Sigmoid colon (tissue), 7 donors: ENCODE results near the gene OSGEPL1. TPM values are rescaled to one million over a fixed set of nuclear protein-coding genes. Genes with fewer than 3 reads are reported as not detected.
"Not testable (repeated sequence)": the region's sequence is repeated elsewhere in the genome, so short reads cannot be mapped to it uniquely, and the experiment has no call there.

Experiments
- DNase-seq: peaks from one replicate; pipeline ENCODE4 v3.0.0-alpha.2; 2019
- H3K27ac ChIP-seq, 4 donors: fragments of 200-600 bp; sonication (generic); one replicate each; pipeline ENCODE4 v1.5.1; 2016 to 2019; ENCODE audit warnings: mild to moderate bottlenecking in 1 of 4
- H3K27me3 ChIP-seq, 3 donors: fragments of 200-600 bp; sonication (generic); one replicate each; pipeline ENCODE4 v1.5.1; 2019; ENCODE audit warnings: mild to moderate bottlenecking in 1 of 3
- H3K36me3 ChIP-seq, 4 donors: fragments of 200-600 bp; sonication (generic); one replicate each; pipeline ENCODE4 v1.5.1; 2016 to 2019
- H3K4me1 ChIP-seq, 4 donors: fragments of 200-600 bp; sonication (generic); one replicate each; pipeline ENCODE4 v1.5.1; 2017 to 2019
- H3K4me3 ChIP-seq, 4 donors: fragments of 200-600 bp; sonication (generic); one replicate each; pipeline ENCODE4 v1.5.1; 2017 to 2019; ENCODE audit warnings: mild to moderate bottlenecking in 2 of 4, moderate library complexity in 1 of 4
- H3K9me3 ChIP-seq, 4 donors: fragments of 200-600 bp in 3 of 4; sonication (generic) in 3 of 4; one replicate each; pipeline versions ENCODE4 v1.5.1 to v1.6.1; 2013 to 2019
- CTCF ChIP-seq, 4 experiments: fragments of 450-650 bp in 3 of 4; fragments of 200-600 bp in 1 of 4; IDR thresholded peaks; one replicate each; pipeline ENCODE4 v1.5.1; 2016 to 2019; ENCODE audit warnings: antibody characterized with exemption in 4 of 4, mild to moderate bottlenecking in 3 of 4, moderate library complexity in 2 of 4
- EP300 ChIP-seq, 4 donors: sonication (generic); formaldehyde crosslinking; IDR thresholded peaks; one replicate each; pipeline ENCODE4 v1.6.1; 2017; ENCODE audit warnings: antibody characterized with exemption in 4 of 4
- POLR2A ChIP-seq, 2 donors: fragments of 450-650 bp; IDR thresholded peaks; one replicate each; pipeline ENCODE4 v1.6.1; 2016; ENCODE audit warnings: antibody characterized with exemption in 2 of 2, mild to moderate bottlenecking in 2 of 2, moderate library complexity in 2 of 2
- POLR2AphosphoS5 ChIP-seq, 4 donors: sonication (generic); formaldehyde crosslinking; IDR thresholded peaks; one replicate each; pipeline ENCODE4 v1.6.1; 2017; ENCODE audit warnings: antibody characterized with exemption in 4 of 4
- WGBS, 2 donors: extraction: QIAGEN DNeasy Blood & Tissue Kit; methylation state at CpG; one replicate each; pipeline ENCODE4 v1.1.7; 2013; 5-methylcytosine and 5-hydroxymethylcytosine counted together
- intact Hi-C: fragments of 100-400 bp; cut with DNase I; formaldehyde crosslinking; loops from one replicate; pipeline ENCODE4 v1.15.1; 2023
- polyA plus RNA-seq, 3 donors: library from polyadenylated mRNA; stranded (reverse); fragments of 200-250 nt; gene quantifications; one replicate each; pipeline ENCODE4 v1.2.3, GENCODE V29; 2013
- total RNA-seq, 4 donors: library from RNA; depleted of rRNA; stranded (reverse); fragments of >200 nt; gene quantifications; one replicate each; pipeline ENCODE4 v1.1.0, GENCODE V29; 2016
- donor health status: healthy with polysubstance abuse.
- donor health status: Bipolar disorder and iron deficiency.
- donor health status: healthy.

OSGEPL1 gene
- total and polyA plus RNA-seq, 7 donors, result 1.2 to 10.0 (median 5.2) TPM

- no peaks in the 10 kb centered on the region for H3K4me1 ChIP-seq
- H3K36me3 ChIP-seq, result peaks cover 0 to 8% (median 0%) of the 10 kb centered on the region in 4 donors
- no peak for TF ChIP-seq CTCF (IDR thresholded peaks at IDR 0.05)
- no peak overlapping the region for H3K4me3 ChIP-seq
- no peak for DNase-seq
- no peaks in the 10 kb centered on the region for H3K9me3 ChIP-seq
- H3K27me3 ChIP-seq, result no peaks in the 10 kb centered on the region
- intact Hi-C loops, result no loop called here
- H3K27ac ChIP-seq, result no peak overlapping the region
These were observed 35.7 kb downstream of the OSGEPL1 start for GRCh38 chr2:189726849-189727248.

GRCh38 chr2:189726271-189726670 lies 36.3 kb downstream of the OSGEPL1 start:
- Histone ChIP-seq H3K36me3 (peaks cover 0 to 8% (median 0%) of the 10 kb centered on the region in 4 donors), H3K4me3 (no peak overlapping the region), H3K27me3 (no peaks in the 10 kb centered on the region), H3K9me3 (no peaks in the 10 kb centered on the region), H3K27ac (no peak overlapping the region), H3K4me1 (no peaks in the 10 kb centered on the region)
- 94 to 95% methylated on average over 1 of the region's 1 CpG for WGBS, 2 donors
- TF ChIP-seq POLR2AphosphoS5 (IDR thresholded peaks at IDR 0.05), result no peak
- TF ChIP-seq CTCF (IDR thresholded peaks at IDR 0.05), result no peak
- no peak for TF ChIP-seq POLR2A (IDR thresholded peaks at IDR 0.05)
- no peak for TF ChIP-seq EP300 (IDR thresholded peaks at IDR 0.05)
- DNase-seq, result no peak
- intact Hi-C loops, result no loop called here

GRCh38 chr2:189723192-189723591 lies 39.4 kb downstream of the OSGEPL1 start:
- Histone ChIP-seq H3K4me3 (no peak overlapping the region), H3K27ac (no peak overlapping the region), H3K9me3 (no peaks in the 10 kb centered on the region), H3K36me3 (peaks cover 0 to 4% (median 0%) of the 10 kb centered on the region in 4 donors), H3K27me3 (no peaks in the 10 kb centered on the region), H3K4me1 (no peaks in the 10 kb centered on the region)
- no peak for DNase-seq
- intact Hi-C loops, result no loop called here
- TF ChIP-seq CTCF (IDR thresholded peaks at IDR 0.05), result no peak
- TF ChIP-seq EP300 (IDR thresholded peaks at IDR 0.05), result no peak
- TF ChIP-seq POLR2A (IDR thresholded peaks at IDR 0.05), result no peak
- no peak for TF ChIP-seq POLR2AphosphoS5 (IDR thresholded peaks at IDR 0.05)

GRCh38 chr2:189719571-189719970 lies 43.0 kb downstream of the OSGEPL1 start:
- DNase-seq, result no peak
- no peaks in the 10 kb centered on the region for H3K4me1 ChIP-seq
- no peak overlapping the region for H3K27ac ChIP-seq
- H3K4me3 ChIP-seq, result no peak overlapping the region
- intact Hi-C loops, result no loop called here
- TF ChIP-seq POLR2A (IDR thresholded peaks at IDR 0.05), result no peak
- no peak for TF ChIP-seq POLR2AphosphoS5 (IDR thresholded peaks at IDR 0.05)
- TF ChIP-seq EP300 (IDR thresholded peaks at IDR 0.05), result no peak
- TF ChIP-seq CTCF (IDR thresholded peaks at IDR 0.05), result no peak
- 92 to 95% methylated on average over 4 of the region's 4 CpGs for WGBS, 2 donors
- no peaks in the 10 kb centered on the region for H3K36me3 ChIP-seq
- H3K9me3 ChIP-seq, result no peaks in the 10 kb centered on the region
- no peaks in the 10 kb centered on the region for H3K27me3 ChIP-seq

- 92 to 95% methylated on average over 1 of the region's 1 CpG for WGBS, 2 donors
These were observed 45.0 kb downstream of the OSGEPL1 start for GRCh38 chr2:189717593-189717992.

More at GRCh38 chr2:189717593-189717992, 45.0 kb downstream of the OSGEPL1 start:
- H3K27ac ChIP-seq, H3K4me3 ChIP-seq, H3K36me3 ChIP-seq, intact Hi-C loops, H3K4me1 ChIP-seq, H3K27me3 ChIP-seq, DNase-seq, H3K9me3 ChIP-seq: not testable (repeated sequence)
